Tibial nerve (tissue), 4 donors: ENCODE results near the gene TENT4B.

Experiments
- CTCF ChIP-seq, 5 experiments: fragments of 200-600 bp in 3 of 5; fragments of 450-650 bp in 2 of 5; sonication (generic) in 3 of 5; IDR thresholded peaks; one replicate each; pipeline ENCODE4 v1.5.1; 2016 to 2019; ENCODE audit warnings: antibody characterized with exemption in 5 of 5, mild to moderate bottlenecking in 3 of 5, moderate library complexity in 2 of 5
- EP300 ChIP-seq, 2 donors: sonication (generic); formaldehyde crosslinking; IDR thresholded peaks; one replicate each; pipeline ENCODE4 v1.6.1; 2017; ENCODE audit warnings: antibody characterized with exemption in 2 of 2, mild to moderate bottlenecking in 1 of 2
- POLR2A ChIP-seq, 2 donors: fragments of 450-650 bp; IDR thresholded peaks; one replicate each; pipeline ENCODE4 v1.6.1; 2017; ENCODE audit warnings: antibody characterized with exemption in 2 of 2, mild to moderate bottlenecking in 2 of 2, moderate library complexity in 2 of 2

GRCh38 chr16:50167556-50167955, 14.4 kb downstream of the TENT4B start:
- no peak for TF ChIP-seq POLR2A (IDR thresholded peaks at IDR 0.05)
- TF ChIP-seq CTCF (IDR thresholded peaks at IDR 0.05), result no peak
- no peak for TF ChIP-seq EP300 (IDR thresholded peaks at IDR 0.05)
